ENCODE measurements around the gene FLNA.

GRCh38 chrX:154357205-154357604 lies 17.2 kb downstream of the FLNA start:
- TF ChIP-seq CTCF (IDR thresholded peaks at IDR 0.05) (no peak), POLR2A (IDR thresholded peaks at IDR 0.05) (no peak)
